T-helper 1 cell (primary cell): Measurements from ENCODE around the gene PSMD8.
"Not testable (repeated sequence)": the region's sequence is repeated elsewhere in the genome, so short reads cannot be mapped to it uniquely, and the experiment has no call there.

Source experiments
- DNase-seq, 5 donors: peaks; one replicate each; pipeline ENCODE4 v3.0.0-alpha.2; 2012 to 2020

Gene PSMD8

GRCh38 chr19:38387550-38388348 lies 13.4 kb downstream of the PSMD8 start, which contains the start of gene GGN:
Gene GGN, minus strand, starts transcription at chr19:38388034. Its CDS starts 773 bp downstream, at chr19:38387261.
- peak; percentile 70 to 84 (median 78) for DNase-seq

- no peak for DNase-seq
Measured at GRCh38 chr19:38388349-38389100, 14.2 kb downstream of the PSMD8 start, which contains the start of gene SPRED3. Gene SPRED3, plus strand, starts transcription at chr19:38388697. Its CDS starts 1,606 bp downstream, at chr19:38390303.

- DNase-seq = no peak
Measured at GRCh38 chr19:38389101-38389925, 14.9 kb downstream of the PSMD8 start.

- DNase-seq = no peak
Measured at GRCh38 chr19:38389957-38390924, 15.9 kb downstream of the PSMD8 start.

GRCh38 chr19:38391911-38392464 lies 17.6 kb downstream of the PSMD8 start:
- no peak for DNase-seq

GRCh38 chr19:38392707-38393308 lies 18.4 kb downstream of the PSMD8 start:
- DNase-seq = no peak

GRCh38 chr19:38394488-38394887 lies 20.1 kb downstream of the PSMD8 start:
- DNase-seq = peak in 4 of 5 donors; percentile 56 to 75 (median 60)

GRCh38 chr19:38395381-38396114 lies 21.2 kb downstream of the PSMD8 start:
- peak in 2 of 5 donors; percentile 29 to 74 for DNase-seq

- DNase-seq = no peak
Measured at GRCh38 chr19:38399081-38399480, 24.7 kb downstream of the PSMD8 start.

GRCh38 chr19:38399537-38399936 lies 25.2 kb downstream of the PSMD8 start:
- DNase-seq = no peak

GRCh38 chr19:38400361-38400760 lies 26.0 kb downstream of the PSMD8 start:
- DNase-seq = no peak

GRCh38 chr19:38401148-38401547 lies 26.8 kb downstream of the PSMD8 start:
- DNase-seq = no peak

- DNase-seq = no peak
Measured at GRCh38 chr19:38402623-38402966, 28.2 kb downstream of the PSMD8 start.

- DNase-seq = peak; percentile 96 to 99 (median 96)
Measured at GRCh38 chr19:38402967-38403674, 28.8 kb downstream of the PSMD8 start, which contains the start of gene FAM98C. Gene FAM98C, plus strand, starts transcription at chr19:38403093. Its CDS starts 61 bp downstream, at chr19:38403154.

- no peak for DNase-seq
Measured at GRCh38 chr19:38404858-38405257, 30.5 kb downstream of the PSMD8 start.

- no peak for DNase-seq
Measured at GRCh38 chr19:38405276-38405675, 30.9 kb downstream of the PSMD8 start.

GRCh38 chr19:38409631-38410133 lies 35.3 kb downstream of the PSMD8 start:
- DNase-seq = no peak

- DNase-seq = not testable (repeated sequence)
Measured at GRCh38 chr19:38410407-38410806, 36.0 kb downstream of the PSMD8 start.
